ENCODE measurements around the gene CMSS1.

Gene CMSS1

GRCh38 chr3:99850608-99851007, 32.9 kb downstream of the CMSS1 start:
- in situ Hi-C loops (cut with HindIII; ENCODE audit: low sequenced_read_pairs), result no loop called here

- in situ Hi-C loops (cut with HindIII; ENCODE audit: low sequenced_read_pairs), result no loop called here
Measured at GRCh38 chr3:99851955-99852354, 34.3 kb downstream of the CMSS1 start.

- in situ Hi-C loops (cut with HindIII; ENCODE audit: low sequenced_read_pairs), result no loop called here
Measured at GRCh38 chr3:99852851-99853250, 35.2 kb downstream of the CMSS1 start.

DNA sequence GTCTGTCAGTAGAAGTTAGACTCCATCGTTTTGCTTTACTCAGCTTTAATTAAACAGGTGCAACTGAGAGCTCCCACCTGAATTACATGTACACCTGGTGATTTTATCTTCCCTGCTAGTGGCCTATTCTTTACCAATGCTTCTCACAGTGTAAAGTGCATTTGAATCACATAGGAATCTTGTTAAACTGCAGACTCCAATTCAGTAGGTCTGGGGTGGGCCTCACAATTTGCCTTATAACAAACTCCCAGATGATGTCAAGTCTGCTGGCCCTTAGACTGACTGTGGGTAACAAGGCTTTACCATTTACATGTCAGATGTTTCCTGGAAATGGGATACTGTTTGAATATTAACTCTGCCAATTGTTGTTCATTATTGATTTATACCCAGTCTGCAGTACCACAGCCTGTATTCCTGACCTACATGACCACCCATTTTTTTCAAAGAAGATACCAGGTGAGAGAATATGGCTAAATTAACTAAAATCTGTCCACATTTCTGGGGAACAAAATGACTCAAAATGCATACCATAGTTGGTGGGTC, 37.2 kb downstream of the CMSS1 start:
- in situ Hi-C loops (cut with HindIII; ENCODE audit: low sequenced_read_pairs), result no loop called here

DNA sequence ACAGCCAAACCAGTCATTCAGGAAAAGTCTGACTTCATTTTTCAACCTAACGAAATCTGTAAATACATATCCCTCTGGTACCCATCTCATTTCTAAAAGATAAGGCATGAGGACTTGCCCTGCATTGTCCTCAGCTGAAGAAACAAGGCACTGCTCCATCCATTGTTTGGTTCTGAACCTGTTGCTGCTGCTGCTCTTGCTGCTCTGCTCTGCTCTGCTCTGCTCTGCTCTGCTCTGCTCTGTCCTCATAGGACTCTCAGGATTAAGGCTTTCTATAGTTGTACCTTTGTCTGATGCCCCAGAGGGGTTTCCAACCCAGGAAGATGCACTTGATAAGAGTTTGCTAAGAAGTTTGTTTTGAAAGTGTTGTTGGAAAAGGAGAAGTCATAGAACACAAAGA, 38.2 kb downstream of the CMSS1 start:
- in situ Hi-C loops (cut with HindIII; ENCODE audit: low sequenced_read_pairs), result no loop called here

DNA sequence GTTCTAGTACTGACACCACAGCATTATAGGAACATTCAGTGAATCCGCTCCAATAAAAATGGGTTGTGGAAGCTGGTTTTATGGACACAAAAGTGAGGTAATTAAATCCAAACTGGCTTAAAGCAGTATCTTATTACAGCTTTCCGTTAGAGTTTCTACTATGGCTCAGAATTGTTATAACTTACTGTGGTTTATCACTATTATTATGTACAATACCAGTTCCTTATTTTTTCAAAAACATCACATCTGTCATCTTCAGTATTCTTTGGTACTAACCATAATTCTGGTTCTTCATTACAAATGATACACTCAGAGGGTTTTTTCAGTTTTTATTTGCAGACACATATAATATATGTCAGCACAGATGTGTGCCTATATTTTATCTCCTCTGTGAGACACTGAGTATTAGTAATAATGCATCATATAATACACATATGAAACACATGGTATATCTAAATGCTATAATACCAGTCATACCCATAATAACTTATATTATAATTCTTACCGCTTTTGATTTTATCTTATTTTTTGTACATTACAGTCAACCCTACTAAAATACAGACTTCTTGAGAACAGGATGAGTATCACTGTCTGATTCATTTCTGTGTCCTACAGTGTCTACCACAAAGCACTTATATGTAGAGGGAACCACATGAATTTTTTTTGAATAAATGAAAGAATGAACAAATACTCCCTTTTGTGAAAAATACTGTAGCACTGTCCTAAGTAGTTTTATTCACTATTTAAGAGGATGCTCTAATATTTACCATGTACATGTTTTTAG, 39.0 kb downstream of the CMSS1 start:
- in situ Hi-C loops (cut with HindIII; ENCODE audit: low sequenced_read_pairs), result no loop called here

- in situ Hi-C loops (cut with HindIII; ENCODE audit: low sequenced_read_pairs), result no loop called here
Measured at GRCh38 chr3:99857278-99857677, 39.6 kb downstream of the CMSS1 start.

- in situ Hi-C loops (cut with HindIII; ENCODE audit: low sequenced_read_pairs), result no loop called here
Measured at GRCh38 chr3:99858469-99858868, 40.8 kb downstream of the CMSS1 start.

- in situ Hi-C loops (cut with HindIII; ENCODE audit: low sequenced_read_pairs), result no loop called here
Measured at GRCh38 chr3:99859825-99860224, 42.2 kb downstream of the CMSS1 start.

DNA sequence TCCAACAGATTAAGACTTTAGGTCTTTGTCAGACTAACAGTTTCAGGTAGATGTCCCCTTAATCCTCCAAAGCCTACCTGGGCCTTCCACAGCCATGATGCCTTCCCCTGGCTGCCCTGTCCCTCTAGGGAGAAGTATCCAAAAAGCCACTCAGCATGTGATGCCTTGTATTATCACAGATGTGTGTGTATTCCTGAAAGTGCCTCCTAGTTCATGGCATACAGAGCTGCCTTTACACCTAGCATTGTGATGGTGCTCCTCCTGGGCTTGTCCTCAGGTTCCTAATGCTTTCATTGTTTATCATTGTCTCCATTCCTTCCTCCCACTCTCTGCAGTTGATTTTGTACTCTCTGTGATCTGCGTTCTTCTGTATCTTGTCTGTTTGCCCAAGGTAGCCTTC, 43.6 kb downstream of the CMSS1 start:
- in situ Hi-C loops (cut with HindIII; ENCODE audit: low sequenced_read_pairs), result no loop called here

DNA sequence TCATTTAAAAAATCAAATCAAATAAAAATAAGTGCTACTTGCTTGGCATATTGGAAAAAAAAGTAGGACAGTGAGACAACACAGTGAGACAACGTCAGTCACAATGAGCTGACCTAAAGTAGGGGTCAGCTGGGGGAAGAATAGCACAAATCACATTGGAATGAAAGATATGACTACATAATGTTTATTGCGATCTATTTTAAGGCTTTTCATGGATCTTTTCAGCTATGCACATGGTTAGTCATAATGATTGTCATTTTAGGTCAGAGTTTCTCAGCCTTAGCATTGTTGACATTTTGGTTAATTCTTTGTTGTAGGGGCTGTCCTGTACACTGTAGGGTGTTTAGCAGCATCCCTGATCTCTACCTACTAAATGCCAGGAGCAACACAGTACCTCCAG, 44.5 kb downstream of the CMSS1 start:
- in situ Hi-C loops (cut with HindIII; ENCODE audit: low sequenced_read_pairs), result no loop called here

DNA sequence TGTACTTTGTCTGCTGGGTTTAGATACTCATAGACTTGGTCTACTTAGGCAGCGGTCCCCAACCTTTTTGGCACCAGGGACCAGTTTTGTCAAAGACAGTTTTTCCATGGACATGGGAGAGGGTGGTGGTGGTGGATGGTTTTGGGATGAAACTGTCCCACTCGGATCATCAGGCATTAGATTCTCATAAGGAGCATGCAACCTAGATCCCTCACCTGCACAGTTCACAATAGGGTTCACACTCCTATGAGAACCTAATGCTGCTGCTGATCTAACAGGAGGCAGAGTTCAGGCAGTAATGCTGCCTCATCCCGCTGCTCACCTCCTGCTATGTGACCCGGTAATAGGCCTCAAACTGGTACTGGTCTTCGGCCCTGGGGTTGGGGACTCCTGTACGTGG, 45.3 kb downstream of the CMSS1 start:
- in situ Hi-C loops (cut with HindIII; ENCODE audit: low sequenced_read_pairs), result no loop called here

DNA sequence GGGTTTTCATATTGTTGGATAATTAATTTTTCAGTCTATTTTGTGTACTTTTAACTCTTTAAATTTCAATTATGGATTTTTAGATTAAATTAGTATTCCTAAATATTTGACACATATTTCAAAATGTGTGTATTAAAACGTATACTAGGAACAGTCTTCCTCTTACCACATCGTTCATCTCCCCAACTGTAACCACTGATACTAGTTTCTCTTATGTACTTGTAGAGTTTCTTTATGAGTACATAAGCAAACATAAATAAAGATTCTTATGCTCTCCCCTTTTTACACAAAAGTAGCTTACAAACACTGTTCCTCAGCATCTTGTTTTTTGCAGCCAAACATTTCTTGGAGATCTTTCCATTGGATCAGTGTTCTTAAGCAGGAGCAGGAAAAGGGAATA, 45.9 kb downstream of the CMSS1 start:
- in situ Hi-C loops (cut with HindIII; ENCODE audit: low sequenced_read_pairs), result no loop called here

GRCh38 chr3:99864289-99864688, 46.6 kb downstream of the CMSS1 start:
- in situ Hi-C loops (cut with HindIII; ENCODE audit: low sequenced_read_pairs), result no loop called here

DNA sequence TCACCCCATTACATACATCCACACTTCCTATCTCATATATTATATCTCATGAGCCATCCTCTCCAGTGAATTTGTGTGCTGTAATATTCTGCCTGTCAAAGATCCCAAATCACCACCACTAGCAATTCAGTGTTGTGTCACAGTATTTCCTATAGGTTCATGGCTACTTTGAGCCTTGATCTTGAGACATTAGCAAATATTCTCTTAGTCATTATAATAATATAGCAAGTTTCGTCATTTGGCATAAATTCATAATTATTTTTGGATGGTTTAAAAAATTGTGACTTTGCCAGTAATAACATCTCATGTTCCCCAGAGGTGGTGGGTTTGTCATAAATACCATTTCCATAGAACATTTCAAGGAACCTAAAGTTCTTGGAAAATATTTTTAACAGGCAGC, 47.7 kb downstream of the CMSS1 start:
- in situ Hi-C loops (cut with HindIII; ENCODE audit: low sequenced_read_pairs), result no loop called here

GRCh38 chr3:99866261-99866761, 48.6 kb downstream of the CMSS1 start:
- in situ Hi-C loops (cut with HindIII; ENCODE audit: low sequenced_read_pairs), result no loop called here

- in situ Hi-C loops (cut with HindIII; ENCODE audit: low sequenced_read_pairs), result no loop called here
Measured at GRCh38 chr3:99867594-99868310, 50.1 kb downstream of the CMSS1 start.

DNA sequence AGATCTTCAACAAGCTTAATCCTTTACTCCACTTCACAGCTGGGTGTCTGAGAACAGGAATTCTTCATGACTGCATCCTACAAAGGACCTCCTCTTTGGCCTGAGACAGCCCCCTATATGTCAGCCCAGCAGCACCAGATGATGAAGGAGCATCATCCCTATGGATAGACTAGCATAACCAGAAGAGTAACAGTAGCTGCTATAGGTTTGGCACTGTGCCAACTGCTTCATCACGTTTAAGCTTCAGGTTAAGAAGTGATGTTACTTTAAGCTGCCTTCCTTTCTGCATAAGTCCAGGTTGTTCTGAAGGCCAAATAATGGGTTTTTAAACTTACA, 50.6 kb downstream of the CMSS1 start:
- in situ Hi-C loops (cut with HindIII; ENCODE audit: low sequenced_read_pairs), result no loop called here

DNA sequence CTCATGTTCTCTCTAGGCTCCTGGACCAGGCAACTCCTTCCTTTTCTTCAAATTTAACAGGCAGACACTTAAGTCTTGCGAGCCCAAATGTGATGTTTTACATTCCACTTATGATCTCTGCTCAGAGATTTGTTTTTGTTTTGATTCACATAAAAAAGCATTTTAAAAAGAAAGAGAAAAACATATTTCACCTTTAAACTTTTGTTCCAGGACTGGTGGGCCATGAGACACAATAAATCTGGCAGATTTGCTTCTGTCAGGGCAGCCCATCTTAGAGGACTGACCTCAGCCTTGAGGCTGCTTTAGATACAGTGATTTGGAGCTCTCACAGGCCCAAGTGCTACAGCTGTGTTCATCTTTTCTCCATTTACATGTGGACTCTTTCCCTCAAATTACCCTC, 52.0 kb downstream of the CMSS1 start:
- in situ Hi-C loops (cut with HindIII; ENCODE audit: low sequenced_read_pairs), result no loop called here

DNA sequence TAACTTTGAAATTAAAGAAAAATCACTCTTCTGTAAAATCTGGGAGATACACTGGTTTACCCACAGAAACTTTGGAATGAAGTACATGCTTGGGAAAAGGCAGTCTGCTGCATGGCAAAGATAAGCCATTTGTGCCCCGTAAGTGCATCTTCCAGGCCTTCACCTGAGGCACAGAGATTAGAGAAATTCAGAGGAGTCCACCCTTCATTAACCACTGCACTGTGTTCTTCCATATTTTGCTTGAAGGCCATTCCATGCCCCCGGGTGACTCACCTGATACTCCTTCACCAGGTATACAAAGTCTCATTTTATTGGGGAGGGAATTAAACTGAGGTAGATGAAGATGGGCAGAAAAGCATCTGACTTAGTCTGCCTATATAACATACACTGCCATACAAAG, 53.0 kb downstream of the CMSS1 start:
- in situ Hi-C loops (cut with HindIII; ENCODE audit: low sequenced_read_pairs), result no loop called here

DNA sequence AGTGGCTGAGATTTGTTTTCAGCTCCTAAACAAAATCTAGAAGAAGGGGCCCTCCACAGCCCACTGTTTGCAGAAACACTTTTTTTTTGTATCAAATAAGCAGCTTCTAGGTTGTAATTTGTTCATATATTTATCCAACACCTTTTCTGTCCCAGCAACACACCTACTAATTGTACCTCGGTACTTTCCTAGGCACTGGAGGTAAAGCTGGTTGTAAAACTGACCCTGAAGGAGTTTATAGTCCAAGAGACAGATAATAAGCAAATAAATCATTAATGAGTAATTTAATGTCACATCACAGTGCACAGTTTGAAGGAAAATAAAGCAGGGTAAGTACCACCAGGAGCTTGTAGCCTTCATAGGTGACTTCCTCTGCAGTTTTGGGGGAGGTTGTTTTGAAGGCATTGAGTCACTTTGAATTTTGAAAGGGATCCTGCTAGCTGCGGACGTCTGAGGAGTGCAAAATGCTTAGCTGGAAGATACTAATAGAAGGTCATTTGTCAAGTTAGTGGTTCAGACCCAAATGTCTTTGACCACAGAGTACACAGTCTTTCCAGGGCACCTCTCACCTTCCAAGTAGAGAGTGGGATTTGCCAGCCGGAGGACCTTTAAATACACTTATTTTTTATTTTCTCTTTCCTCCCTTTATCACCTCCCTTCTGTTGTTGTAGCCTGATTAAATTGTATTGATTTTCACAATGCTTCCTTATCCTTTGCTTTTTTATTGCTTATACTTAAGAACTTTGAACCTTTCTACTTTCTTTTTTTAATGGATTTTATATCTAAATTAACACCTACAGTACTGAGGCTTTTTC, 53.8 kb downstream of the CMSS1 start:
- in situ Hi-C loops (cut with HindIII; ENCODE audit: low sequenced_read_pairs), result no loop called here

DNA sequence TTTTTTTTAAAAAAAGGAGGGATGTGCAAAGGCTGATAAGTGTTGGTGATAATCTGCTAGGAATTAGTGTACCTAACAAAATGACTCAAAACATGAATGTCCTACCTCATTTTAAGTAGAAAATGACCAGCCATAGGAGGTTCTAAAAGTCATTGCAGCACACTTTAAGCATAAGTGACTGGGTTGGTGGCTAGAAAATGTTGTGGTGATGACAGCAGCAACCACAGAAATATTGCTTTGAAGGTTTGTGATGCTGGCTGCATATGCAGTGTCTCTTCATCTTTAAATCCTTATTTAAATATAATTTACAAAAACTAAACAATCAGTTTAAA, 55.2 kb downstream of the CMSS1 start:
- in situ Hi-C loops (cut with HindIII; ENCODE audit: low sequenced_read_pairs), result no loop called here
